Loucy (cell line): ENCODE data around the gene PCDHGA2.

Experiments
- CTCF ChIP-seq: fragments of 200-600 bp; sonication (generic); conservative IDR thresholded peaks from 2 replicates; pipeline ENCODE4 v1.5.1; 2014; ENCODE audit warnings: mild to moderate bottlenecking, antibody characterized with exemption, low read length
- EZH2phosphoT487 ChIP-seq: fragments of 200-600 bp; IDR thresholded peaks from 2 replicates; pipeline ENCODE4 v1.6.1; 2018; ENCODE audit warnings: antibody characterized with exemption, mild to moderate bottlenecking, moderate library complexity, borderline replicate concordance

- TF ChIP-seq CTCF (no peak), EZH2phosphoT487 (no peak)
These were observed 22.1 kb downstream of the PCDHGA2 start for GRCh38 chr5:141360685-141361084.
